Tibial nerve (tissue), 4 donors: ENCODE data around the gene NKX2-3. TPM values are rescaled to one million over a fixed set of nuclear protein-coding genes. Genes with fewer than 3 reads are reported as not detected.

Experiments
- DNase-seq, 2 donors: peaks; one replicate each; pipeline ENCODE4 v3.0.0-alpha.2; 2019; ENCODE audit warnings: low spot score in 2 of 2
- H3K27ac ChIP-seq, 4 donors: fragments of 200-600 bp; sonication (generic) in 3 of 4; one replicate each; pipeline ENCODE4 v1.5.1; 2017 to 2019; ENCODE audit warnings: mild to moderate bottlenecking in 1 of 4
- H3K27me3 ChIP-seq, 2 donors: fragments of 200-600 bp; sonication (generic) in 1 of 2; one replicate each; pipeline versions ENCODE4 v1.5.1 to v1.6.0; 2017 to 2019
- H3K36me3 ChIP-seq, 3 donors: fragments of 200-600 bp; sonication (generic); one replicate each; pipeline ENCODE4 v1.5.1; 2018 to 2019
- H3K4me1 ChIP-seq, 4 donors: fragments of 200-600 bp; sonication (generic) in 3 of 4; one replicate each; pipeline ENCODE4 v1.5.1; 2017 to 2019
- H3K4me3 ChIP-seq, 4 donors: fragments of 200-600 bp; sonication (generic) in 3 of 4; one replicate each; pipeline ENCODE4 v1.5.1; 2017 to 2019; ENCODE audit warnings: mild to moderate bottlenecking in 1 of 4, moderate library complexity in 1 of 4
- H3K9me3 ChIP-seq, 4 donors: fragments of 200-600 bp; sonication (generic) in 3 of 4; one replicate each; pipeline ENCODE4 v1.5.1; 2017 to 2019
- EP300 ChIP-seq, 2 donors: sonication (generic); formaldehyde crosslinking; IDR thresholded peaks; one replicate each; pipeline ENCODE4 v1.6.1; 2017; ENCODE audit warnings: antibody characterized with exemption in 2 of 2, mild to moderate bottlenecking in 1 of 2
- POLR2A ChIP-seq, 2 donors: fragments of 450-650 bp; IDR thresholded peaks; one replicate each; pipeline ENCODE4 v1.6.1; 2017; ENCODE audit warnings: antibody characterized with exemption in 2 of 2, mild to moderate bottlenecking in 2 of 2, moderate library complexity in 2 of 2
- WGBS, 2 donors: methylation state at CpG; one replicate each; pipeline ENCODE4 v1.1.5; 2018; 5-methylcytosine and 5-hydroxymethylcytosine counted together
- total RNA-seq, 4 donors: library from RNA; depleted of rRNA; stranded (reverse); fragments of >200 nt; gene quantifications; one replicate each; pipeline ENCODE4 v1.1.0, GENCODE V29; 2016
- TF ChIP-seq, protein P1 (sequence below), 5 experiments: fragments of 200-600 bp in 3 of 5; fragments of 450-650 bp in 2 of 5; sonication (generic) in 3 of 5; IDR thresholded peaks; one replicate each; pipeline ENCODE4 v1.5.1; 2016 to 2019; ENCODE audit warnings: antibody characterized with exemption in 5 of 5, mild to moderate bottlenecking in 3 of 5, moderate library complexity in 2 of 5

Gene NKX2-3
- total RNA-seq, 4 donors from 2014 or later, result not detected

DNA sequence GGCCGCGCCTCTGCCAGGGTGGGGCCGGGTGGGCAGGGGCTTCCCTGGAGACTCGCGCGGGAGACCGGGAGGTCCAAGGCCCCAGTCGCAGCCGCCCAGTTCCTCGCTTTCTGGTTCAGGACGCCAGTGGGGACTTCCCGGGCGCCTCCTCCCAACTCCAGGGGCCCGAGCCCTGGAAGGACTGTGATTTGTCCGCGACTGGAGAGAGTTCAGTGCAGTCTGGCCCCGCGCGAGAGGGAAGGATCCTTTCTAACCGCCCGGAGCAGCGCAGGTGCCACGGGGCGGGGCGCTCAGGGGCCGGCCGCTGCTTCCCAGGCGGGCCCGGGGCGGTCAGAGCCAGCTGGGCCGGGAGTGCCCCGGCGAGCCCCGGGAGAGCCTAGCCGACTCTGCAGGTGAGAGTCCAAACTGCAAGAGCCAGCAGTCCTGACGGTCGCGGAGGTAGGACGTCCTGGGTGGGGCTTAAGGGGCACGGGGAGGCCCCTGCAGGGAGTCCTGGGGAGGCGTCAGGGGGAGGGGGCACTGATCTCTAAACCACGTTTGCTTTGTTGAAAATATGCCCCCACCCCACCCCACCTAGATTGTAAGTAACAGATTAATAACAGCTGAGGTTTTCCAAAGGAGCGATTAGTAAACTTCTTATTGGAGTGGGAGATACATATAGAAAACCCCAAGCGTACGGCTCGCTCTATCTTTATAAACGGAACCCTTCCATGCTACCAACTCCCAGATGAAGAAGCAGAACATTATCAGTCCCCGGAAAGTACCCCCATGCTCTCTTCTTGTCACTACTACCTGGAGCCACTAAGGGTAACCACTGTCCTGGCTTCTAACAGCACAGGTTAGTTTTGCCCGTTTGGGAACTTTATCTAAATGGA is 8.2 kb downstream of the NKX2-3 start:
- no peaks in the 10 kb centered on the region for H3K9me3 ChIP-seq
- peaks cover 0 to 29% (median 16%) of the 10 kb centered on the region in 4 donors for H3K4me1 ChIP-seq
- DNase-seq, result no peak
- no peak overlapping the region for H3K27ac ChIP-seq
- peak overlapping the region in 1 of 4 donors; percentile 23 for H3K4me3 ChIP-seq
- no peak for TF ChIP-seq POLR2A (IDR thresholded peaks at IDR 0.05)
- TF ChIP-seq, protein P1, sequence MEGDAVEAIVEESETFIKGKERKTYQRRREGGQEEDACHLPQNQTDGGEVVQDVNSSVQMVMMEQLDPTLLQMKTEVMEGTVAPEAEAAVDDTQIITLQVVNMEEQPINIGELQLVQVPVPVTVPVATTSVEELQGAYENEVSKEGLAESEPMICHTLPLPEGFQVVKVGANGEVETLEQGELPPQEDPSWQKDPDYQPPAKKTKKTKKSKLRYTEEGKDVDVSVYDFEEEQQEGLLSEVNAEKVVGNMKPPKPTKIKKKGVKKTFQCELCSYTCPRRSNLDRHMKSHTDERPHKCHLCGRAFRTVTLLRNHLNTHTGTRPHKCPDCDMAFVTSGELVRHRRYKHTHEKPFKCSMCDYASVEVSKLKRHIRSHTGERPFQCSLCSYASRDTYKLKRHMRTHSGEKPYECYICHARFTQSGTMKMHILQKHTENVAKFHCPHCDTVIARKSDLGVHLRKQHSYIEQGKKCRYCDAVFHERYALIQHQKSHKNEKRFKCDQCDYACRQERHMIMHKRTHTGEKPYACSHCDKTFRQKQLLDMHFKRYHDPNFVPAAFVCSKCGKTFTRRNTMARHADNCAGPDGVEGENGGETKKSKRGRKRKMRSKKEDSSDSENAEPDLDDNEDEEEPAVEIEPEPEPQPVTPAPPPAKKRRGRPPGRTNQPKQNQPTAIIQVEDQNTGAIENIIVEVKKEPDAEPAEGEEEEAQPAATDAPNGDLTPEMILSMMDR (IDR thresholded peaks at IDR 0.05), result no peak
- TF ChIP-seq EP300 (IDR thresholded peaks at IDR 0.05), result no peak
- H3K27me3 ChIP-seq, result peaks cover 2 to 98% of the 10 kb centered on the region in 2 donors
- WGBS, 2 donors, result 6 to 7% methylated on average over 27 to 39 of the region's 49 CpGs
- H3K36me3 ChIP-seq, result no peaks in the 10 kb centered on the region

DNA sequence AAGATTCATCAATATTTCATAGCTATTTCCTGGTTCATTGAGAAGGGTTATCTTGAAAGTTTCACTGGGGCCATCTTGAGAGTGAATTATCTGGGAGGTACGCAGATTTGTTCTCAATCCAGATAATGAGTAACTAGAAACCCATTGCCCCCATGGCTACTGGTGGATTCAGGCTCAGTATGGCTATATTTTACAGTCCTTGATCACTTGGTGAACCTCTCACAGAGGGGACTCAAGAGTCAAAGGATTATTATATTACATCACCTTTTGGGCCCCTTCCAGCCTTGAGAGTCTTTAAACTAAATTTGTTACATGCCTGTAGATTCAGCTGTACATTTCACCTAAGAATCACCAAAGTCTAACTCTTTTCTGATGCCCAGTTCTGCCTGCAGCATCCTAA is 11.6 kb downstream of the NKX2-3 start:
- Histone ChIP-seq H3K9me3 (no peaks in the 10 kb centered on the region), H3K4me1 (peaks cover 0 to 8% (median 3%) of the 10 kb centered on the region in 4 donors), H3K27me3 (peaks cover 0 to 92% of the 10 kb centered on the region in 2 donors), H3K4me3 (no peak overlapping the region), H3K36me3 (no peaks in the 10 kb centered on the region), H3K27ac (no peak overlapping the region)
- TF ChIP-seq, protein P1 (IDR thresholded peaks at IDR 0.05), result no peak
- no peak for TF ChIP-seq EP300 (IDR thresholded peaks at IDR 0.05)
- TF ChIP-seq POLR2A (IDR thresholded peaks at IDR 0.05), result no peak
- WGBS, 2 donors, result 79 to 92% methylated on average over 1 of the region's 1 CpG
- no peak for DNase-seq

DNA sequence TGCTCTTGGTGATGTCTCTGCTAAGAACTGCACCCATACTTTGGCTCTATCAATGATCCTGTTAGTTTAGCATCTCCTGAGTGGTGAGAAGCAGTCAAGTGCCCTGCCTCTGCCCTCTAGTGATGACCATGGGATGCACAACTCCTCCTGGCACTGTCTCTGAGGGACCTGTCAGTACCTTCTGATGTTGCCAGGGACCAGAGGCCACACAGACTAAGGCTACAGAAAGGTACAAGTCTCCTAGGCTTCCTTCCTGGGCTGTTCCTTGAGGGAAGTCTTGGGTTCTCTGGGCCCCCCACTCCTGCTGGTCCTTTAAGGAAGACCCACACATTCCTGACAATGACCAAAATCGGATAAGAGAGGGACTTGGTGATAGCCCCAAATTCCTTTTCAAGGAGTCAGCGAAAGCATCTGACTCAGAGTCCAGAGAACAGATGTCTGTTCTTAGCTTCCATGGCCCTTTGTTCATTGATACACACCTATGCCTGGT is 15.3 kb downstream of the NKX2-3 start:
- DNase-seq, result no peak
- H3K4me3 ChIP-seq, result no peak overlapping the region
- TF ChIP-seq, protein P1 (IDR thresholded peaks at IDR 0.05), result no peak
- TF ChIP-seq POLR2A (IDR thresholded peaks at IDR 0.05) (no peak), EP300 (IDR thresholded peaks at IDR 0.05) (no peak)
- 65 to 72% methylated on average over 2 of the region's 2 CpGs for WGBS, 2 donors
- H3K9me3 ChIP-seq, result no peaks in the 10 kb centered on the region
- no peaks in the 10 kb centered on the region for H3K36me3 ChIP-seq
- peaks cover 0 to 5% (median 3%) of the 10 kb centered on the region in 4 donors for H3K4me1 ChIP-seq
- H3K27me3 ChIP-seq, result peaks cover 0 to 75% of the 10 kb centered on the region in 2 donors
- no peak overlapping the region for H3K27ac ChIP-seq

DNA sequence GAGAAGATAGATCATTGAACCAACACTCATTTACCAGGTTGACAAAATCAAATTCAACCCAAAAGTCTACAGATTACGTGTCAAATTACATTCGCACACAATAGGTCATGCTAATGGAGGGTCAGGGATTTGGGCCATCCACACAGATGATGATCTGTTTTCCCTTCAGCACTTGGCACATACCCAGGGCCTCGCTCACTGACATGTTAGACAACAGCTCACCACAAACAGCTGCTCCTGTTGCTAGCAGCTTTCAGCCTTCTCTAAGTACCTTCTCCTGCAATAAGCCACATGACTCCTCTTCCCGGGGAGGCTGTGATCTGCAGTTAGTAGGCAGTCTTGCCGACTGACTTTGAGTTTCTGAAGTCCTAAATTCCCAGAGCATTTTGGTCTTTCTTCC is 18.4 kb downstream of the NKX2-3 start:
- no peak overlapping the region for H3K27ac ChIP-seq
- H3K27me3 ChIP-seq, result peaks cover 0 to 75% of the 10 kb centered on the region in 2 donors
- no peak for TF ChIP-seq POLR2A (IDR thresholded peaks at IDR 0.05)
- TF ChIP-seq, protein P1 (IDR thresholded peaks at IDR 0.05), result no peak
- 7 to 9% methylated on average over 5 of the region's 5 CpGs for WGBS, 2 donors
- no peaks in the 10 kb centered on the region for H3K36me3 ChIP-seq
- no peak overlapping the region for H3K4me3 ChIP-seq
- H3K4me1 ChIP-seq, result peaks cover 0 to 5% (median 3%) of the 10 kb centered on the region in 4 donors
- DNase-seq, result no peak
- H3K9me3 ChIP-seq, result no peaks in the 10 kb centered on the region

DNA sequence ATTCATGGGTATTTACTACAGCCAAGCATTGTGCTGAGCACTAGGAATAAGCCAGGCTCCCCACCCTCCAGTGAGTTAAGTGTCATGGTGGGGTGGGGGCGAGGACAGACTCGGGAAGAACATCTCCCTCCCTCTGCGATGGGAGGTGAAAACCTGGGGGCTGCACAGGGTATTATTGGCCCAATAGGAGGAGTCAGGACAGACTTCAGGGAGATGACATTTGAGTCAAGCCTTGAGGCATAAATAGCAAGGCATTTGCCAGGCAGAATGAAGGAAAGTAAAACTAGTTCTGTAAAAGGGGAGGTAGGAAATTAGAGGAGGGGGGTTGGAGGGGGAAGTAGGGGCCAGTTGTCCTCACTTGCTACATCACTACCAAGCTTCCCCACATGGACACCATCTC is 18.9 kb downstream of the NKX2-3 start:
- no peak for DNase-seq
- 12 to 21% methylated on average over 3 of the region's 3 CpGs for WGBS, 2 donors
- H3K4me1 ChIP-seq, result peaks cover 0 to 5% (median 3%) of the 10 kb centered on the region in 4 donors
- TF ChIP-seq EP300 (IDR thresholded peaks at IDR 0.05), result no peak
- TF ChIP-seq, protein P1 (IDR thresholded peaks at IDR 0.05), result no peak
- no peak for TF ChIP-seq POLR2A (IDR thresholded peaks at IDR 0.05)
- H3K27ac ChIP-seq, result no peak overlapping the region
- no peaks in the 10 kb centered on the region for H3K9me3 ChIP-seq
- no peak overlapping the region for H3K4me3 ChIP-seq
- H3K27me3 ChIP-seq, result peaks cover 0 to 74% of the 10 kb centered on the region in 2 donors
- H3K36me3 ChIP-seq, result no peaks in the 10 kb centered on the region
